Testis (tissue), 2 donors: ENCODE data around the gene TIGIT.

ENCODE experiments used
- CTCF ChIP-seq, 3 experiments: fragments of 450-650 bp in 2 of 3; fragments of 200-600 bp in 1 of 3; sonication (generic) in 1 of 3; IDR thresholded peaks; one replicate each; pipeline ENCODE4 v1.5.1; 2016 to 2019; ENCODE audit warnings: antibody characterized with exemption in 3 of 3, mild to moderate bottlenecking in 2 of 3, moderate library complexity in 1 of 3
- POLR2A ChIP-seq: fragments of 450-650 bp; IDR thresholded peaks from one replicate; pipeline ENCODE4 v1.6.1; 2017; ENCODE audit warnings: antibody characterized with exemption, mild to moderate bottlenecking, moderate library complexity

GRCh38 chr3:114351822-114352145 lies 58.0 kb downstream of the TIGIT start:
- no peak for TF ChIP-seq CTCF (IDR thresholded peaks at IDR 0.05)
- no peak for TF ChIP-seq POLR2A
